GM19324 (cell line): Measurements from ENCODE around the gene ZNF254.
"Not testable (repeated sequence)": the region's sequence is repeated elsewhere in the genome, so short reads cannot be mapped to it uniquely, and the experiment has no call there.

Source experiments
- ATAC-seq: cut with Tn5 transposase; IDR thresholded peaks from one replicate; pipeline ENCODE4 v1.9.1; 2021; ENCODE audit warnings: mild to moderate bottlenecking, moderate library complexity; ENCODE audit not compliant: unreplicated experiment, low FRiP score

The ZNF254 gene

GRCh38 chr19:24086974-24087595 lies at the start of gene ZNF254:
Gene ZNF254 (plus strand): TSS chr19:24087187. CDS start chr19:24087308, 121 bp downstream.
- ATAC-seq, result peak; percentile 94

- ATAC-seq, result no peak
Observed at GRCh38 chr19:24040621-24041020, 46.4 kb upstream of the ZNF254 start.

- ATAC-seq, result not testable (repeated sequence)
Observed at GRCh38 chr19:24041326-24041725, 45.7 kb upstream of the ZNF254 start.

- no peak for ATAC-seq
Observed at GRCh38 chr19:24046550-24046949, 40.4 kb upstream of the ZNF254 start.

GRCh38 chr19:24048261-24048660 lies 38.7 kb upstream of the ZNF254 start:
- no peak for ATAC-seq

GRCh38 chr19:24049537-24049936 lies 37.5 kb upstream of the ZNF254 start:
- no peak for ATAC-seq

GRCh38 chr19:24051516-24051915 lies 35.5 kb upstream of the ZNF254 start:
- ATAC-seq, result no peak

GRCh38 chr19:24052811-24053210 lies 34.2 kb upstream of the ZNF254 start:
- no peak for ATAC-seq

GRCh38 chr19:24053601-24054000 lies 33.4 kb upstream of the ZNF254 start:
- ATAC-seq, result no peak

- ATAC-seq, result no peak
Observed at GRCh38 chr19:24054044-24054935, 32.7 kb upstream of the ZNF254 start.

- no peak for ATAC-seq
Observed at GRCh38 chr19:24055548-24055947, 31.4 kb upstream of the ZNF254 start.

- no peak for ATAC-seq
Observed at GRCh38 chr19:24057144-24057543, 29.8 kb upstream of the ZNF254 start.

- no peak for ATAC-seq
Observed at GRCh38 chr19:24059563-24060295, 27.3 kb upstream of the ZNF254 start.

- no peak for ATAC-seq
Observed at GRCh38 chr19:24060687-24061356, 26.2 kb upstream of the ZNF254 start.

- no peak for ATAC-seq
Observed at GRCh38 chr19:24062190-24062589, 24.8 kb upstream of the ZNF254 start.

- no peak for ATAC-seq
Observed at GRCh38 chr19:24063295-24063694, 23.7 kb upstream of the ZNF254 start.

- ATAC-seq, result no peak
Observed at GRCh38 chr19:24064175-24064574, 22.8 kb upstream of the ZNF254 start.

- ATAC-seq, result no peak
Observed at GRCh38 chr19:24065243-24065642, 21.7 kb upstream of the ZNF254 start.

- ATAC-seq, result no peak
Observed at GRCh38 chr19:24065865-24066604, 21.0 kb upstream of the ZNF254 start.
